Medulla oblongata (tissue), 1 donor: Measurements from ENCODE around the gene KIF26B.

ENCODE experiments used
- DNase-seq: peaks from one replicate; pipeline ENCODE4 v3.0.0-alpha.2; 2015; ENCODE audit errors: extremely low spot score

The KIF26B gene

DNA sequence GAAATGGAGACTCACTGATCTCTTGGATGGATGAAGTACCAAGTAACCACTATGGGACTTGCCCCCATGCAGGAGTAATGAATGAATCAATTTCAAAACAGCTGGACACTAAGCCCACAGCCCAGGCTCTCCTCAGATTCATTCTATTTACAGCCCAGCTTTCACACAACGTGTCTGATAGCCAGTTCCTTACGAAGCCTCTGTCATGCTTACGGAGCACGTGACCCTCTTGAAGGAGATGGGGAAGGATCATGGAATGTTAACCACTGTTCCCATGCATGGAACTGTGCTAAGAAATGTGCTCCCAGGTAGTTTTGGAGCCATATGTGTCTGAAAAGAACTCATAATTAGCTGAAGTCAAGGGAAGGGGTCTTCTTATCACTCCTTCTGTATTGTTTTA, 124.1 kb downstream of the KIF26B start:
- no peak for DNase-seq

DNA sequence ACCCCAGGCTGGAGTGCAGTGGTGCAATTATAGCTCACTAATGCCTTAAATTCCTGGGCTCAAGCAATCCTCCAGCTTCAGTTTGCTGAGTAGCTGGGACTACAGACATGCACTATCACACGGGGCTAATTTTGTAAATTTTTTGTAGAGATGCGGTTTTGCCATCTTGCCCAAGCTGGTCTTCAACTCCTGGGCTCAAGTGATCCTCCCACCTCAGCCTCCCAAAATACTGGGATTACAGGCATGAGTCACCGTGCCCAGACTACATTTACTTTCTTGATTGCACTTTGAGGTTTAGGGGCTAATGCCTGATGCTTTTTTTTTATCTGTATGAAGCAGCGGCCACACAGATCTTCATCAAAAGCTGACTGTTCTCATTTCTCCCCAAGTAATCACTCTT, 124.6 kb downstream of the KIF26B start:
- DNase-seq: no peak

DNA sequence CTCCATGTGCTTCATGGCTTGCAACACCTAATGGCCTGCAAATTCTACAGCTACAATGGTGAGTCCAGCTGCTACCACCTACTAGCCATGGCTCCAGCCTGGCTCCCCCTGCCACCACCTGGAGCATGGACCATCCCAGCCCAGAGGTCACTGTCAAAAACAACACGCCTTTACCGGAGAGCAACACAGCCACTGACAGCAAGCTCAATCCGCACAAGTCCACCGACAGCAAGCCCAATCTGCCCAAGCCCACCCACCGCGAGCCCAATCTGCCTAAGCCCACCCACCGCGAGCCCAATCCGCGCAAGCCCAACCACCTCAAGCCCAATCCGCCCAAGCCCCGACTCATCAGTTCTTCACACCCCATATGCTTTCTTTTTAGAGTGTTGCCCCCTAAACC, 128.2 kb downstream of the KIF26B start:
- no peak for DNase-seq

DNA sequence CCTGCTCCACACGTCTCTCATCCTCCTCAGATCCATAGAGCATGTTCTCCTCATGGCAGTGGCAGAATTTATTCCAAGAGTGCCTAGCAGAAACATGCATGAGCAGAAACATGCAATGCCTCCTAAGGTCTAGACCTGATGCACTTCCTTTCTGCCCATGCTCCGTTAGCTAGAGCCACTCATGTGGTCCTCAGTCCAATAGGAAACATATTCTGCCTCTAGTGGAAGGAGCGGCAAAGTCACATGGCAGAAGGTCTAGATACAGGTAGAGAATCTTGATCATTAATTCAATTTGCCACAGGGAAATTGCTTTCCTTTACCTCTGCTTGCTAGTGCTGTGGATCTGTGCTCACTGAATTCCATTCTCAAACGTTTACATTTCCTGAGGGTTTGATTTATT, 130.4 kb downstream of the KIF26B start:
- DNase-seq: no peak

DNA sequence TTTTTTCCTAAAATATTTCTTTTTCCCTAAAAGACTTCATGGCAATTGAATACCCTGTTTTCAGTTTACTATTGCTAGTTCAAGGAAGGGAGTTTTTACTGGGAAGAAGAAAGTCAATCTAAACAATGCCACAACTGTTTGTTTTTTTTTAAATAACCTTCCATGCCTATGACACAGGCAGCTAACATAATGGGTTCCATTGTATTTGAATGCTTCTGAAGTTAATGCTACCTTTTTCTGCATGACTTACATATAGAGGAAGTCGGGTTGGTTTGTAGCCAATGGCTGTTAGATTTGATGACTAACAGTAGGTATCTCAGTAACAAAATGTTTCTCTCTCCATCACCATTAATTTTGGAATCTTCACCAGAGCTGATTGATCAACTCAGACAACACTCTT, 134.0 kb downstream of the KIF26B start:
- no peak for DNase-seq

DNA sequence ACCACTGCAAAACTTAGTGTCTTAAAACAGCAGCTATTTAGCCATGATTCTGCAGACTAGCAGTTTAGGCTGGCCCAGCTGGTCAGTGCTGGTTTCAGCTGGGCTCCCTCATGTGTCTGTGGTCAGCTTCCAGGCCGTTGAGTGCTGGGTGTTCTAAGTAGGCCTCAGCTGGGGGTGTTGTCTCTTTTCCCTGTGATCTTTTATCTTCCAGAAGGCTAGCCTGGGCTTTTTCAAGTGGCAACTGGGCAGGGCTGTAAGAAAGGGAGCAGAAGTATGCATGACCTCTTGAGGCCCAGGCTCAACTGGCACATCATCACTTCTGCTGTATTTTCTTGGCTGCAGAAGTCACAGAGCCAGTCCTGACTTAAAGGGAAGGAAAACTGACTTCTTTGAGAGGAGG, 136.1 kb downstream of the KIF26B start:
- DNase-seq: peak; percentile 11

DNA sequence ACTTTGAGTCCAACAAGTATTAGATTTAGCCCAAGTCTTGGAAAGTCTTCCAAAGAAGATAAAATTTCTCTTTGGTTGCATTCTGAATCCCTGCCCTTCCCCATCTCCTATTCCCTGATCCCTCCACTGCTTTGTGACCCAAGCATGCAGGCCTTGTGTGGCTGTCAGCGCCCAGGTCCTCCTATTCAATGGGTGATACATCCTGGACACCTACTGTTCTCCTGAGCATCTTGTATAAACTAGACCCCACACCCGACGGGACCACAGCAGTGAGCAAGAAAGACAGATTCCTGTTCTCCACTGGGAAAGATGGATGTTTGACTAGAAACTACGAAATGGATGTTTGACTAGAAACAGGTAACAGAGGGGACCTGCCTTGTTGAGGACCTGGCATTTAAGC, 136.6 kb downstream of the KIF26B start:
- no peak for DNase-seq

DNA sequence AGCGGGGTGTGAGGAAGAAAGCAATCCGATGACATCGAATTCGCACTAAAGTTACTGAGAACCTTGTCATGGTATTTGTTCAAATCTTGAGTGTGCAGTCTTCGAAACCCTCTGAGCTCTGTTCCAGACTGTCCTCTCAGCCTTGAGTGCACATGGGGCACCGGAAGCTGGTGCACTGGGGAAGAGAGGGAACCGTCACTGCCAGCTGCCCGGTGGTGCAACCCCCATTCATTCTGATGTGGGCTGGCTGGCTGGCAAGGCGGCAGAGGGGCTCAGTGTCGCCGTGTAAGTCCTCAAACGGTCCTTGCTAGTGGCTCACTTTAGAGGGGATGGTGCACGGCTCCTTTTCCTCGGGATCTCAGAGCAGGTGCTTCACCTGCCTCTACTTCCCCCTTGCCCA, 137.4 kb downstream of the KIF26B start:
- DNase-seq: no peak

DNA sequence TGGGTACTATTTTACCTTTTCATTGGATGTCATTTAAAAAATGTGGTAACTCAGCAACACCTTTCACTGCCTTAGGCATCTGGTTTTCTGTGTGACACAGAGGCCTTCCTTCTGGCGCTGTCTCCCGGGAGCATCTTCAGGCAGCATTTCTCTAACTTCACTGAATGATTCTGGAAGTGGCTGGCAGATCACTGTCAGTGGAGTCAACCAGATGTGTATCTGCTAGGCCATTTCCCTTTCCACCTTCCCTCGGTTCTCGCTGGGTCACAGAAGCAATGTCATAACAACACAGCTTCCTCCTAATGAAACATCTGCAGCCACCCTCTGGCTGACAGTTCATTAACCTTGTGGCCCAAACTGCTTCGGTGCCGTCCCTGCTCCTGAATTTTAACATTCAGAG, 137.8 kb downstream of the KIF26B start:
- DNase-seq: no peak

DNA sequence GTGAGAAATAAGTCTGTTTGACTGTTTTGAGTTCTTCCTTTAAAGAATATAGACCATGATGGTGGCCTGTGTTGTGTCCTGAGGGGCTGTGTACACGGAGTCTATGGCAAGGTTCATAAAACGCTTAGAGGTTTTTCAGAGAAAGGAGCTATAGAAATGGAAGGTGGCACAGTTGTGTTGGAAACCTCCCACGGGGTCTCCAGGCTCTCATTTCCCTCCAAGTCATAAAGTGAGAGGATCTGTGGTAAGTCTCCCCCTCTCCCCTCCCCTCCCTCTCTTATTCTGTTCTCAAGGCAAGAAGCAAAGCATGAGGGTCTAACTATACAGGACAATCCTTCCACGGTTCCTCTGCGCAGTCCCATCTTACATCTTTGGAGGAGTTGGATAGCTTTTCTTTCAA, 139.2 kb downstream of the KIF26B start:
- no peak for DNase-seq

DNA sequence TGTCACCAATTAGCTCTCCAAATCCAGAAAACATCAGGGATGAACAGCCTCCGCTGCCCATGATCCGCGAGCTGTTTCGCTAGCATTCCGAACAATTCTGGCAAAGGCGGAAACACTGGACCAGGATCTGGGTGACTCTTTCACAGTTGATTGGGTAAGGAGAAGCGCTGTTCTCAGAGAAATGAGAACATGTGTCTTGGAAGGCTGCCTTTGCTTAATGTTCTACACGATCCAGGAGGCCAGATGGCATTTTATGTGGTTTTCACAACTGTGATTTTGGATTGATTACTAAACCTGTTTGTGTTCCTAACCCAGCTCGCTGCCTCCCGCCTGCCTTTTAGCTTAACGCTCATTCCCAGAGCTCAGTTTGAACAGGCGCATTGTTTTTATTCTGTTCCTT, 144.0 kb downstream of the KIF26B start:
- DNase-seq: peak; percentile 57

DNA sequence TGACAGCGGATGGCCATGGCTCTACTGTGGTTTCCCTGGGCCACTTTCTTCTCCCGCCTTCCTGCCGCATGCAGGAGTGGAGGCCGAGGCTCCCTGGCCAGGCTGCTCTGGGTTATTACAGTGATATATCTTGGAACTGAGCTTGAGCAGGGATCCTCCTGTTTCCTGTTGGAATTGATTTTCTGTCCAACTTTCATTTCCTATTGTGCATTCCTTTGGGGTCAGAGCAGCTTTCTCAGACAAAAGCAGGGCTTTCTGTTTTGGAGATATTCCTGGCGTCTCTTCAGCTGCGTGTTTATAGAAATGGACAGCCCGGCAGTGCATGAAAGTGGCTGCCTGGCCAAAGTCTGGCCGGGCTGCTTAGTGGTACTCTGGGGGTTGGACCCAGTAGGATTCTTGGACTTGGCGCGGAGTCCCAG, 146.4 kb downstream of the KIF26B start:
- DNase-seq: no peak

DNA sequence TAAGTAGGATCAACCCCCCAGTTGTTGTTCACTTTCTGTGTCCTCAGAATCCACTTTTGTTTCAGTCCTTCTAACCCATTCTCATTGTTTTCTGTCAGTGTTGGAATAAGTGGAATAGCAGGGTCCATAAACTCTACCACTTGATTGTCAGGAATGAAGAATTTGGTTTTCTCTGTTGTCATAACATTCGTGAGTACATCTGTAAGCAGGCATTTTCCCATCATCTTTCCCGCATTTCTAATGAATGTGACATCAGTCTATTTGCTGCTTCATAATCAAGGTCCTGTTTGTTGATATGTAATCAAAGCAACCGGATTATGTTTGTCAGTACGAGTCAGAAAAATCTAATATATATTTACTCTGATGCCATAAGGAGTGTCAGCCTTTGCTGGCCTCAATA, 147.1 kb downstream of the KIF26B start:
- DNase-seq: no peak

DNA sequence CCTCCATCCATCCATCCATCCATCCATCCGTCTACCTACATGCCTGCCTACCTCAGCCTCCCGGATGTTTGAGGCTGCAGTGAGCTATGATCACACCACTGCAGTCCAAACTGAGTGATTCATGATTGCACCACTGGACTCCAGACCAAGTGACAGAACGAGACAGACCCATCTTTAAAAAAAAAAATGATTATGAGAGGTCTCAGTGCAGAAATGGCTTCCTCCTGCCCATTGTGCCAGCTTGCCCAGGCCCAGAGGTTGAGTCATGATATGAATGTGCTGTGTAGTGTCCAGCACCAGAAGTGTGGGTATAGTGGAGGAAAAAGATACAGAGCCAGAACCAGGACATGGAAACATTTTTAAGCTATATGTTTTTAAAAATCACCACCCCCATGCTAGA, 149.9 kb downstream of the KIF26B start:
- DNase-seq: no peak

DNA sequence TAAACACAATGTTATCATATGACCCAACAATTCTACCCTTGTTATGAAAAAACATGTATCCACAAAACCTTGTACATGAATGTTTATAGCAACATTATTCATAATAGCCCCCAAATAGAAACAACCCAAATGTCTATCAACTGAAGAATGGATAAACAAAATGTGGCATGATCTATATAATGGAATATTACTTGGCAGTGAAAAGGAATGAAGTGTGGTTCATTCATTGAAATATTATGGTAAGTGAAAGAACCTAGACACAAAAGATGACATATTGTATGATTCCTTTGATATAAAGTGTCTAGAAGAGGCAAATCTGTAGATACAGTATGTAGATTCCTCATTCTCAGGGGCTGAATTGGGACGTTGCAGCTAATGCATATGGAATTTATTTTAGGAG, 151.2 kb downstream of the KIF26B start:
- no peak for DNase-seq

DNA sequence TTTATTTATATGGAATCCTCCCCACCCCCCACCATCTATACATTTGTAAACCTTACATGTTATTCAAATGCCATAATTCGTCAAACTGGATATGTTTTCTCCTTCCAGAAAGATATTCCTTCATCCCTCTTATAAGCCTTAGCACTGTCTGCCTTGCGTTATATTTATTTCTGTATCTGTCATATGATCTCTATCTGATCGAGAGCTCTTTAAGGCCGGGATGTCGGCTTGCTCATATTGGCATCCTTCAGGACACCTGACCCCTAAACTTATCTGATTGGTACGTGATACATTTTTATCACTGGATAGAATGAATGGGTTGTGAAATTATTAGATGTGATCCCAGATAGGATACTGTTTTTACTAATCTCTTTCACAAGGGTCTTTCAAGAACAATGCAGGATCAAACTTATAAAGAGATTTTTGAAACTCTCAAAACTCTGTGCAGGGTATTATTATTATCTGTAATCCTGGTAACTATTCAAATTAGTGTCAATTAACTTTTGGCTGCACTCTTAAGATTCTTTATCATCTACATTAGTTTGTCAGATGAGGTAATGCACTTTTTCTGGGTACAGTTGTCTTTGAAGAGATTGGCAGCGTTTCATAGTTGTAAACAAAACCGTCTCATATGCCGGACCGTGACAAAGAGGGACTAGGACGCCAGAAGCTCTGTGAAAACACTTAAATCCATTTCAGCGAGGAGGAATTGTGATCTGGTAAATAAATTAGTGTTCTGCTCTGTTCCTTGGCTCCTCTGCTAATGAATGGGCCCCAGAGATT, 152.0 kb downstream of the KIF26B start:
- no peak for DNase-seq

DNA sequence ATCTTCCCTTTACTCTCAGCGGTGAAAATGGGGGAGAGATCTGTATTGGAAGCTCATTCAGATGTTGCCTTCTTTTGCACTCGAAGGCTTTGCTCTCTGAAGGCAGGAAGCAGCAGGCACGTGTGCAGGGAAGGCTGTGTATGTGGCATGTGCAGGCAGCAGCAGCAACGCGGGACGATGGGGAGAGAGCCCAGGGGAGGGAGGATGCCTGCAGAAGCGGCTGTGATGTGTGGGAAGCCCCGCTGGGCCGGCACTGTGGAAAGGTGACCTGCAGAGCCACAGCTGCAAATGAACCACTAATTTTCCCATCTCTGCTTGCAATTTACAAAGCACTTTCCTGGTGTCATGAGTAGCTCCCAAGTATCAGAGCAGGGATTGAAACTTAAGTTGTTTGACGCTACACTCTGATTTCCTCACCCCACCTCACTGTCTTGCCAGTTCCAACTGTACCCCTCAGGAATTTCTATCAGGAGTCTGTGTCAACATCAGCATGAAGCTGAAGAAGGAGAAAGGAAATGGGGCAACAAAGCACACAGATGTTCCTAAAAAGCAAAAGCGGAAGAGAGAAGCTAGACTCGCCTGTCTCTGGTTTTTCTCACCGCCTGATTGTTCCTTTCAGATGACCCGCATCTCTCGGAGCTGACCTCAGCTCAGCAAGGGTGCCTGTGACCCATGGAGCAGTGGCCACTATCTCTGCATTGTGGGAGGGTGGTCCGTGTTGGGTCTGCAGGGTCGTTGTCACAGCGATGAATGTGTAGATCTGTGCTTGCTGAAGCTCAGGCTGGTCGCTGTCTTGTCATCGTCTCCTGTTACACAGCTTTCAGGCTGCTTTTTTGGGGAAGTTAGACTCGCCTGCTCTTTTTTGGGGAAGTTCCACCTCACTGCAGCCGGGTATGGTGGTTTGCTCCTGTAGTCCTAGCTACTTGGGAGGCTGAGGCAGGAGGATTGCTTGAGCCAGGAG, 156.1 kb downstream of the KIF26B start:
- peak; percentile 62 for DNase-seq

DNA sequence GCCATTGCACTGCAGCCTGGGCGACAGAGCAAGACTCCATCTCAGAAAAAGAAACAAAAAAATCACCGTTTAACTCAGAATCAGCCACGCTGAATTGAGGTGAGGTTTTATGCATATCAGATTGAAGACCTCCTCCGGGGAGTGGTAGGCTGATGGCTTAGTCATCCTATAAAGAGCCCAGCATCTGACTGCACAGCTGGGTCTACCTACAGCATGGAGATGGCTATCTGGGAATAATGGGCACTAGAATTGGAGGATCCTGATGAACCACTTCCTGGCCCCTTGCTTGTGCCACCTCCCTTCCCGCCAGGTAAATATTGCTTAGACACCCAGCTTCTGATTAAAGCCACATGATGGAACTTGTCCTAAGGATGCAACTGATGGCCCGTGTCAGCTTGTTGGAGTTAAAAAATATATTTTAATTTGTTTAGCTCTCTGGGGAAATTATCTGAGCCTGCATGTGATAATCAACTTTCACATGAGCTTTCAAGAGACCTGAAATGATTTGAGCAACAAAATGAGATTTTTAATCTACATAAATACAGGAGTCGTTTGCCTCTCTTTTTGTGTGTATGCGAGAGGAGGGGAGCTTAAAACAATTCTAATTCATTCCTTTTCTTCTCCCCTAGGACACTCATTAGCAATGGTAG, 157.2 kb downstream of the KIF26B start:
- DNase-seq: no peak

DNA sequence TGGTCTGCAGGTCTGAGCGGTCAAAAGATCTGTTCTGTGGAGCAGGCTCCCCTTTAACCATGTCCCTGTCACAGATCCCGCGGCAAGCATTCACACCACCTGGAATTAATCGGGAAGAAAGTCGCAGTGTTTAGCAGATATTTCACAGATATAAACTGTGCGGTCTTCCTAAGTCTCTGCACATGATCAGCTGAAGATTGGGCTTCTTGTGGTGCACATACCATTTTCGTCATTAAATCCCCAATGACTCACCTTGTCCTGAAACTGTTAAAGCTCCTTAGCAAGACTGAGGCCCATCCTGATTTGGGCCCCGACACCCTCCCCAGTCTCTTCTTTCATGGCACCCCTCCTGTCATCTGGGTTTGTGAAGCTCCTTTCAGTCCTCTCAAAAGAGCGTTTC, 158.8 kb downstream of the KIF26B start:
- no peak for DNase-seq

DNA sequence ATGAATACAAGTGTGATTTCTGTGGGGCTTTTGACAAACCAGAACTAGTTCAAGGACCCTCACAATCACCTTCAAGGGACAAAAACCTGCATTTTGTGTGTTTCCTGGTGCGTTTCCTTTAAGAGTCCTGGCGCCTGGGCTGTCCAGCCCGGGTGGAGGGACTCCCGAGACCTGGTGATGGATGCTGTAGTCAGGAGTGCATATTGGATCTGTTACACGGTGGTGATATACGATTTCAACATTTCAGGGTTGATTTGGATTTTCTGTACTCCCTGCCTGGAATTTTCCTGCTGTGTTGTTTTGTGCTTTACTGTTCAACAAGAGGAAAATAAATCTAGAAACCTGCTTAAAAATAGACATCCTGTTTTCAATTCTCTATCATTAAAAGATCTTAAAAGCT, 162.0 kb downstream of the KIF26B start:
- no peak for DNase-seq

DNA sequence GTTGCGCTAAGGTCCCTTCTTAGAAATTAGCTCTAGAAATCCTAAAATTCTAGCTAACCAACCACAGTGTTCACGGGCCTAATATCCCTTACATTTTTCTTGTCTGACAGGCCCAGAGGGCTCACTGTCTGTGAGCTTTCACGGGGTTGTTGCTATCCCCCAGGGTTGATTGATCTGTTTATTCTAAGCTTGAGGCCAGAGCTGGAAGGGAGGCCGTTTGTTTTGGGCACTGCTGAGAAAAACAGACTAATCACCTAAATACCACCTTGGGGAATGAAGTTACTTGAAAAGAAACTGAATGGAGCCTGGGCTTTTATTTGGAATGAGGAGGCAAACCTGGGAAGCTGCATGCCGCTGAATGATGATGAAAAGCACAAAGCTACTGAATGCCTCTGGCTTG, 162.4 kb downstream of the KIF26B start:
- DNase-seq: no peak

DNA sequence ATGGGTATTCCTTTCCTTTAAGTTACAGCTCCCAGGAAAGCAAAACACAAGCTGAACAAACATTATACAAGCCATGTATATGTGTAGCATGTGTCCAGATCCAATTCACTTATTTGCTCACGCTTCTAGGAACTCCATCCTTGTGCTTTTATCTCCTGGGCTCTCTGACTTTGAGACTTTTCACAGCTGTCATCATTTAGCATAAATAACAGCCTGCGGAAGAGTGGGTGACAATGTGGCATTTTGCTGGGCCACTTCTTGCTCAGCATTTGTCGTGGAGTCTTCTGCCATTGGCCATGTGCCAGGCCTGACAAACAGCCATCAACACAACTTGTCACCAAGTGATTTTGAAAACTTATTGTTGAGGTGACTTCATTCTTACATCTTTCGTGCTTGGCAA, 164.3 kb downstream of the KIF26B start:
- DNase-seq: no peak

DNA sequence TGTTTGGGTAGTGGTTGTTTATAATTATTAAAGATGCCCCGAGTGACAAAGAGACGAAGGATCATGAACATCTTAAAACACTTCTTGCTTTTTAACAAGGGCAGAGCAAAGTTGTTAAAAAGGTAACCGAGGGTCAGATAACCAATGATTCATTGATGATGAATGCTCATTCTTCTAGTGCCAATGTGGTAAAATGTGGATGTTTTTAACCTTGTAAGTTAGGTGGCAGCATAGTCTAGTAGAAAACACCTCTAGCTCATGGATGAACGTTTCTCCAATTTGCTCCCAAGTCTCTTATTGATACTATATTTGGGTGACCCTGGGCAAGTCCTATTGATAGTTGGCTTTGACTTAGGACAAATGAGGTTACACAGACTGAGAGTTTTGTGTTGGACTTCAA, 167.9 kb downstream of the KIF26B start:
- DNase-seq: no peak
